HG03066 (cell line): ENCODE data around the gene GPHN.

Experiments used
- ATAC-seq: cut with Tn5 transposase; IDR thresholded peaks from one replicate; pipeline ENCODE4 v1.9.1; 2021; ENCODE audit warnings: low read depth; ENCODE audit not compliant: unreplicated experiment

The GPHN gene

DNA sequence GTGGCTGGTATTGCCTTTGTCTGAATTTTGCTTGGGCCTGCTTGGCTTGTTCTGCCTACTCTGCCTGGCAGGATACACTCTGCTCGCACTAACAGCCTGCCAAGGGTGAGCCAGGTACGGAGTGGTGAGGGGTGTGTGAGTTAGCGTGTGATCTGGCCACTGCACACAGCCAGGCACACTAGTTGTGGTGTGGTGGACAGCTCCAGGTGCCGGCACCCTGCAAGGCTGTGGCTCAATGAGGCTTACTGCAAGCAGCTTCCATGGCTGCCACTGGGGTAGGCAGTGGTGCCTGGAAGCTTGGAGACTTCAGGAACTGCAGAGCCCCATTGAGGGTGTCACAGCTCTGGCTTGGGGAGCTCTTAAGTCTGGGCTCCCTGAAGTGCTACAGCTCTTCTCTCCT, 87.4 kb downstream of the GPHN start:
- ATAC-seq = no peak

DNA sequence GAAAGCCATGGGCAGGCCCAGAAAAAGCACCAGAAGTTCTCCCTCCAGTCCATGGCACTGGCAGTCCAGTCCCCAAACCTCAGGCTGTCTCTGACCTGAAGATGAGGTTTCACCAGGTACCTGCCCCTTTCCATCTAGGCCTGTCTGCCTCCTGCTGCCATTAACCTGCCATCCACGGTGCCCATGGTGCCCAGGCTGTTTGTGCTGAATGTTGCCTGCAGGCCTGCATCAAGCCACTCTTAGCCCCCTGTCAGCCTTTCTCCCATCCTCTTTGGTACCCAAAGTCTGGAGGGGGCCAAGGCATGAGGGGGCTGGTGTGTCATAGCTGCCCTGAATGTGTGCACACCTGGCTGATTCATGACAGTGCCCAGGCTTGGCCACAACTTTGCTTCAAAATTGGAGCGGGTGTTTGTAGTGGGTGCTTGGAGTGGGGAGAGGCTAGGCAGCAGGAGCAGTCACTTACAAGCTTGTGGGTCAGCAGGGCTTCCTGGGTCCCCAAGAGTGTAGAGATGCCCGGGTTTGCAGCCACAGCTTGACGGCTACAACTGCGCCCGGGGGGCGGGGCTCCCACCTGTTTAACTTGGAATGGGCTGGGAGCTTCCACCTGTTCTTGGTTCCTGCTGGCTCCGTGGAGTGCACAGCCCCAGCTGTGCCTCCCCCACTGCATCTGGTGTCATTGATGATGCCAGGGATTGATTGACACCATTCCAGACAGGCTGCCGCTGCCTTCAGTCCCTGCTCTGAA, 88.5 kb downstream of the GPHN start:
- ATAC-seq = no peak

DNA sequence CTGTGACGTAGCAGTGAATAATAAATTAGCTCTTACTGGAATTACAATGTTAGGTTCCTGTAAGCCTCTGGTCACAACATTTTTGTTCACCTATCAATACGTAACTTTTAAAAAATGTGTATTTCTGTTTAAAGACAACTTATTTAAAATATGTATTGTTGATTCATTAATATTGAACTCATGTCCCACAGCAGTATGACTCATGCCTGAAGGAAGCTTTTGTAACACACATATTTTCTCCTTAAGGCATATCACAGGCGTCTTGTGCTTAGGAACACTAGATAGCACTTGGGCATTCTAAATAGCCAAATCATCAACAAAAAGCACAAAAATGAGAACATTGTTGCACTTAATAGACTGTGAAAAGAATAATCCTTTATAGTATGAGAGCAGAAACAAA, 92.5 kb downstream of the GPHN start:
- ATAC-seq = no peak

- ATAC-seq = no peak
Measured at GRCh38 chr14:66601932-66602578, 94.1 kb downstream of the GPHN start.

DNA sequence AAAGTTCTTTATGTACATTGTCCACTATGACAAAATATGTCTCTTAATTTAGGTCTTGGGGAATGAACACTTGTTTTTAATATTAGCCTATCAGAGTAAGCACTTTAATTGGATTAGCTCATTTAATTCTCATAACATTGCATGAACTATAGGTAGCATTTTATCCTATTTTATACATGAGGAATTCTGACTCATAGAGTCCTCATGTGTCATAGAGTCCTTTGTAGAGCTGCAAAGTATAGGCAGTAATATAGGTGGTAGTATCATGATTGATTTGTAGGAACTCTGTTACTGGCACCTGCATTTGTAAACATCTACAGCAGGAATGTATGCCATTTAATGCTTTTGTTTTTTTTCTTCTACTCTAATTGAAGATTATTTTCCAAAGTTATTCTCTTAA, 96.0 kb downstream of the GPHN start:
- no peak for ATAC-seq

GRCh38 chr14:66606826-66607225, 98.9 kb downstream of the GPHN start:
- no peak for ATAC-seq

DNA sequence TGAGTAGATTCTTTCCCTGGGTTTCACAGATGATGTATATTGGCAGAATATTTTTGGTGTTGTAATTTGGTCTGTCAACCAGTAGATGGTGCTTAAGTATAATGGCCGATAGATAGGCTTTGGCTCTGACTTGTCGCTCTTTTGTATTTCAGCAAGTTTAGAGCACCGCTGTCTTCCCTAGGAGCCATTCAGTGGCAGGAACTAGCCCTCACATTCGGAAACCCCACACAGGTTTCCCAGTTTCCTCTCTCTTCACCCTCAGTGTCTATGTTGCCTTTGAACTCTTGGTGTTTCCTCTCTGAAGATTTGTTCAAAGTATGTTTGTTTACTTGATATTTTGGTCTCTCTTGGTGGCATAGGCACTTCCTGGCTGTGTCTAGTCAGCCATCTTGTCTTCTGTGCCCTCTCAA, 102.2 kb downstream of the GPHN start:
- no peak for ATAC-seq

- ATAC-seq = no peak
Measured at GRCh38 chr14:66613344-66613743, 105.4 kb downstream of the GPHN start.

DNA sequence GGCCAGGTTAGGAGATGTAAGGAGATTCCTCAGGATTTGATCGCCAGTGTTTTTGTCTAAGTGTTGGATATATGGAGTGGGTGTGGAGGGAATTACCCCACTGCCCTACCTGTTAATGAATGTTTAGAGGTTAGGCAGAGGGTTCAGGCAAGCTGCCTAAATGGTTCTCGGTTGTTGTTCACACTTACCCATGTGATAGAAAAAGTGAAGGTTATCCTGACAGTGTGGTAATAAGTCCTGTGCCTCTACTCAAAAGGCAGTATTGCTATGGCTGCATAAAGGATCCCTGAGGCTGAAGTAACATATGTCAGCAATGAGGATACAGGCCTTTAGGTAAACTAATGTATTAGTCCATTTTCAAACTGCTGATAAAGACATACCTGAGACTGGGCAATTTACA, 112.0 kb downstream of the GPHN start:
- ATAC-seq = no peak

DNA sequence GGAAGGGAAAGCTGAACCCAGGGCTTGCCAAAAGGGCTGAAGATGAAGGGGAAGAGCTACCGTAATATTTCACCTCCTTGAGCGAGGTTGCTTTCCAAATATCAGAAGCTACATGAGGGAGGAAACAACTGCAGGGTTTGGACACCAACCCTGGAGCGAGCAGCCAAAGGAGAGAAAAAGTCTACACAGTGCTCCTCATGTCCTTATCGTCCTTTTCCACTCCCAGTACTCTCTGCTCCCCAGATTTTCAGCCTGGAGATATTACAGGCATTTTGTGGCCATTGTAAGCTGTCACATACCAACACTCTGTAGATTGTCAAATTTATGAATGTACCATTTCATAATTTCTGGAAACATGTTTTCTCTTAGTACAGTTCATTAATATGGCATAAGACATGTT, 115.9 kb downstream of the GPHN start:
- no peak for ATAC-seq

GRCh38 chr14:66624336-66624937, 116.5 kb downstream of the GPHN start:
- ATAC-seq = no peak

DNA sequence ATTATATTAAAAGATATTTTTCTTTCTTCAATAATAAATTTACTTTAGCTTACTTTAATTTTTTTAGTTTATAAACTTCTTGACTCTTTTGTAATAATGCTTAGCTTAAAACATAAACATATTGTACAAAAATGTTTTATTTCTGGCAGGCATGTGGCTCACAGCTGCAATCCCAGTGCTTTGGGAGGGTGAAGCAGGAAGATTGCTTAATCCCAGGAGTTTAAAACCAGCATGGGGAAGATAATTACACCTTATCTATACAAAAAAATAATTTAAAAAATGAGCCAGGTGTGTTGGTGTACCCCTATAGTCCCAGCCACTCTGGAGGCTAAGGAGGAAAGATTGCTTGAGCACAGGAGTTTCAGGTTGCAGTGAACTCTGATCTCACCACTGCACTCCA, 120.7 kb downstream of the GPHN start:
- no peak for ATAC-seq

DNA sequence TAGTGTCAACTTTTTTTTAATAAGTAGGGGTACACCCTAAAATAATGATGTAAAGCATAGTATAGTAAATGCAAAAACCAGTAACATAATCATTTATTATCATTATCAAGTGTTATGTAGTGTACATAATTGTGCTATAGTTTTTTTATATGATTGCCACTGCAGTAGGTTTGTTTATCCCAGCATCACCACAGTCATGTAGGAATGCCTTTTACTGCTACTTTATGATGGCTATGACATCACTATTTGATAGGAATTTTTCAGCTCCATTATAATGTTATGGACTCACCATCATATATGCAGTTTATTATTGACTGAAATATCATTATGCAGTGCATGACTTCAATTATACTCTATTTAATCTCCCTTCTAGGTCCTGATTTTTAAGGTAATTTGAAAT, 121.6 kb downstream of the GPHN start:
- ATAC-seq = no peak

GRCh38 chr14:66634876-66635275, 126.9 kb downstream of the GPHN start:
- ATAC-seq = no peak

- ATAC-seq = no peak
Measured at GRCh38 chr14:66635435-66635834, 127.5 kb downstream of the GPHN start.

GRCh38 chr14:66636240-66636639, 128.3 kb downstream of the GPHN start:
- ATAC-seq = no peak

DNA sequence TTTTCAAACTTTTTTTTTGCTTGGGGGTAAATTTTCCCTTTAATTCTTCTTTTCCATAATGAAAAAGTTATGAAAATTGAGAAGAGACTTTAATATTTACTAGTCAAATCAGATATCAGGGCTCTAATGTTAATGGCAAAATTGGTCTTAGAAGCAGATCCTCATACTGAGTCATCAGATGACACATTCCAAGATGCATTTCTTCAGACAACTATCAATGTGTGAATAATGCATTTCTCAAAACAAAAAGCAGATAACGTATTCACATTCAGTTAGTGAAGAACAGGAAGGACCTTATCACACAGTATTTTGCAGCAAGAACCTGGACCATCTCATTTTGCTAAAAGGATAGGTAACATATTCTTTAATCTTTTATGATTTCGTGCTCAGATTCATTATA, 130.7 kb downstream of the GPHN start:
- ATAC-seq = no peak

DNA sequence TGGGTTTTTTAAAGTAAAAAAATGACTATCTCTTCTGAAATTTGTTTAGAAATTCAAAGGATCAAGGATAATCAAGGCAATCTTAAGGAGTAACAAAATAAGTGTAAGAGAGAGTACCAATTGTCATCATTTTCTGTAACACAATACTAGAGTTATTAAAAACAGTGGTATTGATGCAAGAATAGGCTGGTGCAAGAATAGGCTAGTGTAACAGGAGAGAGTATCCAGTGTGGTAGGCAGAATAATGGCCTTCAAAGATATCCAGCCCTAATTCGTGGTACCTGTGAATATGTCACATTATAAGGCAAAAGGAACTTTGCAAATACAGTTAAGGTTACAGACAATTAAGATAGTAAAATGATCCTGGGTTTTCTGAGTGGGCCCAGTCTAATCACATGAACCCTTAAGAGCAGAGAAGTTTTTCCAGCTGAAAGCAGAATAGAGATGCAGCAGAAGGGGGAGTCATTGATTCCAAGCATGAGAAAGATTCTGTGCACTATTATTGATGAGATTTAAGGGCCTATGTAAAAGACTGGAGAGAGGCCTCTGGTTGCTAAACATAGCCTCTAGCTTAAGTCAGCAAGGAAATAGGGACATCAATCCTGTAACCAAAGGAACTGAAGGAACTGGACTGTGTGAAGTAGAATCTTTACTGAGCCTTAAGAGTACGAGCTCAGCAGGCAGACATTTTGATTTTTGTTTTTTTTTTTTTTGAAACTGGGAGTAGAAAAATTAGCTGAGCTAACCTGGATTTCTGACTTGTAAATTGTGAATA, 134.1 kb downstream of the GPHN start:
- no peak for ATAC-seq

GRCh38 chr14:66643344-66643743, 135.4 kb downstream of the GPHN start:
- no peak for ATAC-seq

- no peak for ATAC-seq
Measured at GRCh38 chr14:66645716-66646115, 137.8 kb downstream of the GPHN start.

DNA sequence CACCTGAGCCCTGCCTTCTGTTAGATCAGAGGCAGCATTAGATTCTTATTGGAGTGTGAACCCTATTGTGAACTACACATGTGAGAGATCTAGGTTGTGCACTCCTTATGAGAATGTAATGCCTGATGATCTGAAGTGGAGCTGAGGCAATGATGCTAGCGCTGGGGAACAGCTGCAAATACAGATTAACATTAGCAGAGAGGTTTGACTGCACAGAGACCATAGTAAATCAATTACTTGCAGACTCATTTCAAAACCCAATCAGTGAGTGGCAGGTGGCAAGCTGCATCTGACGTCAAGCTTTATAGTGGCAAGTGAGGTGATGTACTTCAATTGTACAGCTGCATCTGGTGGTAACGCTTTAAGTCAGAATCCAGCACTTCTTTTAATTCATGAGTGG, 141.6 kb downstream of the GPHN start:
- ATAC-seq = peak; percentile 68
